ENCODE results near the gene CLUH. TPM values are rescaled to one million over a fixed set of nuclear protein-coding genes. Genes with fewer than 3 reads are reported as not detected.

Gene CLUH
- polyA plus RNA-seq, 4 donors, result 41.1 to 68.0 (median 47.7) TPM

Other genes with a start within 250 kb of the CLUH start
- gene METTL16, start 199.9 kb downstream of the CLUH start, polyA plus RNA-seq (ENCODE audit: insufficient read length in 4 of 4), result 10 to 100 TPM; 36.1 to 39.2 (median 37.8) TPM
- 100 to 1,000 TPM in 3 of 4 donors, 10 to 100 TPM in 1; 95.8 to 169 (median 129) TPM for gene PAFAH1B1, start 118.1 kb downstream of the CLUH start, polyA plus RNA-seq (ENCODE audit: insufficient read length in 4 of 4)
- gene CCDC92B, start 37.9 kb upstream of the CLUH start, polyA plus RNA-seq (ENCODE audit: insufficient read length in 4 of 4), result under 1 TPM; 0.11 to 0.65 (median 0.22) TPM
- gene RAP1GAP2, start 84.7 kb upstream of the CLUH start, polyA plus RNA-seq (ENCODE audit: insufficient read length in 4 of 4), result 10 to 100 TPM; 17.6 to 32.1 (median 25.0) TPM